ENCODE measurements around the gene MAN1A2.

DNA sequence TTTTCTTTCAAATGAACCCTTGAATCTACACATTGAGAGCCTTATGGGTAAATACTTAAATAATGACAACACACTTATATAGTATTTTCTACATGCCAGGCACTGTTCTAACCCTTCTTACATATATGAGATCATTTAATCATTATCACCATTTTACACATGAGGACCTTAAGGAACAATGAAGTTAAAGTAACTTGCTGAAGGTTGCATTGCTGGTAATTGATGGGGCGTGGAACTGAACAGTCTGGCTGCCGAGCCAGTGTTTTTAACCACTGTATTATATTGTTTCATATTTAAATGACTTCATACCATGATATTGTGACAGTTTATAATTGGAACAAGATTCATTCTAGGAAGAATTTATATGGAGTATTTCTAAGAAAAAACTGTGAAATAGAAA, 126.7 kb downstream of the MAN1A2 start:
- TF ChIP-seq, protein P1, sequence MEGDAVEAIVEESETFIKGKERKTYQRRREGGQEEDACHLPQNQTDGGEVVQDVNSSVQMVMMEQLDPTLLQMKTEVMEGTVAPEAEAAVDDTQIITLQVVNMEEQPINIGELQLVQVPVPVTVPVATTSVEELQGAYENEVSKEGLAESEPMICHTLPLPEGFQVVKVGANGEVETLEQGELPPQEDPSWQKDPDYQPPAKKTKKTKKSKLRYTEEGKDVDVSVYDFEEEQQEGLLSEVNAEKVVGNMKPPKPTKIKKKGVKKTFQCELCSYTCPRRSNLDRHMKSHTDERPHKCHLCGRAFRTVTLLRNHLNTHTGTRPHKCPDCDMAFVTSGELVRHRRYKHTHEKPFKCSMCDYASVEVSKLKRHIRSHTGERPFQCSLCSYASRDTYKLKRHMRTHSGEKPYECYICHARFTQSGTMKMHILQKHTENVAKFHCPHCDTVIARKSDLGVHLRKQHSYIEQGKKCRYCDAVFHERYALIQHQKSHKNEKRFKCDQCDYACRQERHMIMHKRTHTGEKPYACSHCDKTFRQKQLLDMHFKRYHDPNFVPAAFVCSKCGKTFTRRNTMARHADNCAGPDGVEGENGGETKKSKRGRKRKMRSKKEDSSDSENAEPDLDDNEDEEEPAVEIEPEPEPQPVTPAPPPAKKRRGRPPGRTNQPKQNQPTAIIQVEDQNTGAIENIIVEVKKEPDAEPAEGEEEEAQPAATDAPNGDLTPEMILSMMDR (IDR thresholded peaks at IDR 0.05), result no peak
- no peak for TF ChIP-seq POLR2A (IDR thresholded peaks at IDR 0.05)
